ENCODE data around the gene C5orf46.
"Not testable (repeated sequence)": the region's sequence is repeated elsewhere in the genome, so short reads cannot be mapped to it uniquely, and the experiment has no call there.

Gene C5orf46

GRCh38 chr5:147906326-147907095 lies at the start of gene C5orf46:
TSS of gene C5orf46 (minus strand) at chr5:147906538. CDS start at chr5:147906501, 37 bp downstream.
- no peaks in the 10 kb centered on the region for H3K36me3 Mint-ChIP-seq
- no peak within 1 kb of the TSS for H3K27ac Mint-ChIP-seq
- no peaks in the 10 kb centered on the region for H3K27me3 Mint-ChIP-seq

GRCh38 chr5:147954971-147955370 lies 48.6 kb upstream of the C5orf46 start:
- Mint-ChIP-seq H3K27me3 (no peaks in the 10 kb centered on the region), H3K4me1 (no peaks in the 10 kb centered on the region)

More at GRCh38 chr5:147906326-147907095, at the start of gene C5orf46:
- Mint-ChIP-seq H3K9me3 (no peaks in the 10 kb centered on the region), H3K4me1 (no peaks in the 10 kb centered on the region), H3K4me3 (no peak within 1 kb of the TSS)

GRCh38 chr5:147949711-147950573 lies 43.6 kb upstream of the C5orf46 start:
- Mint-ChIP-seq H3K27me3 (peaks cover 4% of the 10 kb centered on the region), H3K4me1 (no peaks in the 10 kb centered on the region), H3K4me3 (no peak overlapping the region), H3K36me3 (no peaks in the 10 kb centered on the region), H3K27ac (no peak overlapping the region), H3K9me3 (no peaks in the 10 kb centered on the region)

More at GRCh38 chr5:147954971-147955370, 48.6 kb upstream of the C5orf46 start:
- Mint-ChIP-seq H3K27ac (no peak overlapping the region), H3K36me3 (no peaks in the 10 kb centered on the region), H3K9me3 (no peaks in the 10 kb centered on the region), H3K4me3 (no peak overlapping the region)

GRCh38 chr5:147946658-147947274 lies 40.4 kb upstream of the C5orf46 start:
- not testable (repeated sequence) for H3K9me3 Mint-ChIP-seq, H3K4me1 Mint-ChIP-seq, H3K36me3 Mint-ChIP-seq, H3K27me3 Mint-ChIP-seq, H3K4me3 Mint-ChIP-seq, H3K27ac Mint-ChIP-seq

GRCh38 chr5:147939431-147940114 lies 33.2 kb upstream of the C5orf46 start:
- Mint-ChIP-seq H3K36me3 (no peaks in the 10 kb centered on the region), H3K4me3 (no peak overlapping the region), H3K9me3 (no peaks in the 10 kb centered on the region), H3K27me3 (no peaks in the 10 kb centered on the region), H3K27ac (no peak overlapping the region), H3K4me1 (no peaks in the 10 kb centered on the region)

- H3K27ac Mint-ChIP-seq: no peak overlapping the region
- no peaks in the 10 kb centered on the region for H3K4me1 Mint-ChIP-seq
- peaks cover 1% of the 10 kb centered on the region for H3K27me3 Mint-ChIP-seq
- H3K9me3 Mint-ChIP-seq: no peaks in the 10 kb centered on the region
- no peaks in the 10 kb centered on the region for H3K36me3 Mint-ChIP-seq
- no peak overlapping the region for H3K4me3 Mint-ChIP-seq
Measured at GRCh38 chr5:147935032-147935431, 28.7 kb upstream of the C5orf46 start.

GRCh38 chr5:147930769-147931168 lies 24.4 kb upstream of the C5orf46 start:
- Mint-ChIP-seq H3K36me3 (no peaks in the 10 kb centered on the region), H3K27me3 (peaks cover 3% of the 10 kb centered on the region), H3K9me3 (peaks cover 10% of the 10 kb centered on the region), H3K27ac (no peak overlapping the region), H3K4me1 (no peaks in the 10 kb centered on the region), H3K4me3 (no peak overlapping the region)

- Mint-ChIP-seq H3K27me3 (peaks cover 3% of the 10 kb centered on the region), H3K36me3 (no peaks in the 10 kb centered on the region), H3K9me3 (peaks cover 10% of the 10 kb centered on the region), H3K4me3 (no peak overlapping the region), H3K27ac (no peak overlapping the region), H3K4me1 (no peaks in the 10 kb centered on the region)
Measured at GRCh38 chr5:147927901-147928300, 21.6 kb upstream of the C5orf46 start.

- H3K27me3 Mint-ChIP-seq: peaks cover 3% of the 10 kb centered on the region
- H3K4me3 Mint-ChIP-seq: no peak overlapping the region
- H3K4me1 Mint-ChIP-seq: no peaks in the 10 kb centered on the region
- no peak overlapping the region for H3K27ac Mint-ChIP-seq
- H3K9me3 Mint-ChIP-seq: peaks cover 15% of the 10 kb centered on the region
- no peaks in the 10 kb centered on the region for H3K36me3 Mint-ChIP-seq
Measured at GRCh38 chr5:147925020-147925419, 18.7 kb upstream of the C5orf46 start.

GRCh38 chr5:147921136-147921535 lies 14.8 kb upstream of the C5orf46 start:
- H3K4me1 Mint-ChIP-seq: no peaks in the 10 kb centered on the region
- H3K27ac Mint-ChIP-seq: no peak overlapping the region
- no peak overlapping the region for H3K4me3 Mint-ChIP-seq
- peaks cover 4% of the 10 kb centered on the region for H3K27me3 Mint-ChIP-seq
- H3K36me3 Mint-ChIP-seq: no peaks in the 10 kb centered on the region
- H3K9me3 Mint-ChIP-seq: peaks cover 7% of the 10 kb centered on the region

GRCh38 chr5:147920420-147921030 lies 14.2 kb upstream of the C5orf46 start:
- Mint-ChIP-seq H3K4me1 (no peaks in the 10 kb centered on the region), H3K27me3 (peaks cover 5% of the 10 kb centered on the region), H3K27ac (no peak overlapping the region)

GRCh38 chr5:147918899-147919298 lies 12.6 kb upstream of the C5orf46 start:
- H3K27ac Mint-ChIP-seq: no peak overlapping the region
- no peaks in the 10 kb centered on the region for H3K36me3 Mint-ChIP-seq
- H3K4me3 Mint-ChIP-seq: no peak overlapping the region

More at GRCh38 chr5:147920420-147921030, 14.2 kb upstream of the C5orf46 start:
- peaks cover 5% of the 10 kb centered on the region for H3K9me3 Mint-ChIP-seq
- no peak overlapping the region for H3K4me3 Mint-ChIP-seq
- no peaks in the 10 kb centered on the region for H3K36me3 Mint-ChIP-seq

GRCh38 chr5:147918101-147918685 lies 11.9 kb upstream of the C5orf46 start:
- no peak overlapping the region for H3K4me3 Mint-ChIP-seq

More at GRCh38 chr5:147918899-147919298, 12.6 kb upstream of the C5orf46 start:
- Mint-ChIP-seq H3K4me1 (no peaks in the 10 kb centered on the region), H3K27me3 (peaks cover 4% of the 10 kb centered on the region), H3K9me3 (peaks cover 5% of the 10 kb centered on the region)

GRCh38 chr5:147913786-147914185 lies 7.4 kb upstream of the C5orf46 start:
- Mint-ChIP-seq H3K9me3 (no peaks in the 10 kb centered on the region), H3K36me3 (no peaks in the 10 kb centered on the region), H3K27me3 (peaks cover 8% of the 10 kb centered on the region), H3K4me3 (no peak overlapping the region), H3K27ac (no peak overlapping the region), H3K4me1 (no peaks in the 10 kb centered on the region)

More at GRCh38 chr5:147918101-147918685, 11.9 kb upstream of the C5orf46 start:
- Mint-ChIP-seq H3K27ac (no peak overlapping the region), H3K27me3 (peaks cover 5% of the 10 kb centered on the region), H3K9me3 (peaks cover 5% of the 10 kb centered on the region), H3K4me1 (no peaks in the 10 kb centered on the region), H3K36me3 (no peaks in the 10 kb centered on the region)
